NCI-H187 (cell line): Measurements from ENCODE around the gene UHRF1.
A peak's percentile ranks its signal among the peaks of the same experiment; 100 is the strongest.
"Not testable (repeated sequence)": the region's sequence is repeated elsewhere in the genome, so short reads cannot be mapped to it uniquely, and the experiment has no call there.

Experiments used
- DNase-seq, 2 experiments: peaks; one replicate each; lab custom pipeline; 2025; lab: John Stamatoyannopoulos, UW

Gene UHRF1

GRCh38 chr19:4971816-4972495, 62.7 kb downstream of the UHRF1 start:
- no peak for DNase-seq

- DNase-seq: no peak
Measured at GRCh38 chr19:4972509-4973230, 63.4 kb downstream of the UHRF1 start.

GRCh38 chr19:4974880-4975469, 65.7 kb downstream of the UHRF1 start:
- DNase-seq: no peak

GRCh38 chr19:4975601-4976000, 66.3 kb downstream of the UHRF1 start:
- not testable (repeated sequence) for DNase-seq

- no peak for DNase-seq
Measured at GRCh38 chr19:4976401-4977298, 67.3 kb downstream of the UHRF1 start.

GRCh38 chr19:4977299-4978174, 68.2 kb downstream of the UHRF1 start:
- DNase-seq: no peak

GRCh38 chr19:4979211-4979807, 70.0 kb downstream of the UHRF1 start:
- DNase-seq: no peak

GRCh38 chr19:4980067-4980466, 70.8 kb downstream of the UHRF1 start:
- DNase-seq: no peak

GRCh38 chr19:4980838-4981680, 71.8 kb downstream of the UHRF1 start:
- DNase-seq: no peak

- no peak for DNase-seq
Measured at GRCh38 chr19:4981681-4981958, 72.3 kb downstream of the UHRF1 start.

GRCh38 chr19:4983346-4984105, 74.2 kb downstream of the UHRF1 start:
- DNase-seq: no peak

- no peak for DNase-seq
Measured at GRCh38 chr19:4984106-4984380, 74.7 kb downstream of the UHRF1 start.

- DNase-seq: peak; percentile 62 to 77
Measured at GRCh38 chr19:4984438-4984990, 75.2 kb downstream of the UHRF1 start.

- no peak for DNase-seq
Measured at GRCh38 chr19:4985551-4985991, 76.3 kb downstream of the UHRF1 start.

GRCh38 chr19:4986056-4986455, 76.8 kb downstream of the UHRF1 start:
- no peak for DNase-seq

- peak in 1 of 2 experiments; percentile 56 for DNase-seq
Measured at GRCh38 chr19:4986471-4986891, 77.2 kb downstream of the UHRF1 start.

- DNase-seq: no peak
Measured at GRCh38 chr19:4987256-4987655, 78.0 kb downstream of the UHRF1 start.

- no peak for DNase-seq
Measured at GRCh38 chr19:4987692-4988370, 78.5 kb downstream of the UHRF1 start.
